BJ (cell line): ENCODE measurements around the gene MOB1A. TPM values are rescaled to one million over a fixed set of nuclear protein-coding genes. Genes with fewer than 3 reads are reported as not detected.
A peak's percentile ranks its signal among the peaks of the same experiment; 100 is the strongest.
"Not testable (repeated sequence)": the region's sequence is repeated elsewhere in the genome, so short reads cannot be mapped to it uniquely, and the experiment has no call there.

Experiments
- CTCF ChIA-PET: fragments of 350-600 bp; formaldehyde crosslinking; extraction: SDS; loops from one replicate; lab custom pipeline; 2021; ENCODE audit warnings: antibody characterized with exemption, inconsistent platforms; lab: Yijun Ruan, JAX
- POLR2A ChIA-PET: fragments of 300-600 bp; sonication (Branson Sonifier 250); formaldehyde crosslinking; extraction: SDS; loops from one replicate; lab custom pipeline; 2021; ENCODE audit warnings: antibody characterized with exemption; lab: Charles Lee
- DNase-seq: peaks from one replicate; pipeline ENCODE4 v3.0.0-alpha.2; 2011; ENCODE audit warnings: low read depth
- H3K27me3 ChIP-seq: 2 replicates; pipeline ENCODE4 v1.6.0; 2011; ENCODE audit warnings: low read length; ENCODE audit not compliant: control insufficient read depth, insufficient read depth
- H3K36me3 ChIP-seq: 2 replicates; pipeline ENCODE4 v1.5.1; 2011; ENCODE audit warnings: low read length; ENCODE audit not compliant: control insufficient read depth, insufficient read depth
- H3K4me3 ChIP-seq: 2 replicates; pipeline ENCODE4 v1.5.1; 2011; ENCODE audit warnings: low read depth, mild to moderate bottlenecking, control low read depth, low read length
- polyA plus RNA-seq: library from polyadenylated mRNA; depleted of rRNA; stranded (reverse); fragments of >200 nt; gene quantifications from 2 replicates; pipeline ENCODE4 v1.2.3, GENCODE V29; 2011
- TF ChIP-seq, protein P1 (sequence below): IDR thresholded peaks from 2 replicates; pipeline ENCODE4 v1.5.1; 2011; ENCODE audit warnings: low read depth, mild to moderate bottlenecking, control low read depth, inconsistent platforms, low read length, moderate library complexity; ENCODE audit not compliant: insufficient read depth

Gene MOB1A
- polyA plus RNA-seq, 1 experiment, result 19.1 TPM

DNA sequence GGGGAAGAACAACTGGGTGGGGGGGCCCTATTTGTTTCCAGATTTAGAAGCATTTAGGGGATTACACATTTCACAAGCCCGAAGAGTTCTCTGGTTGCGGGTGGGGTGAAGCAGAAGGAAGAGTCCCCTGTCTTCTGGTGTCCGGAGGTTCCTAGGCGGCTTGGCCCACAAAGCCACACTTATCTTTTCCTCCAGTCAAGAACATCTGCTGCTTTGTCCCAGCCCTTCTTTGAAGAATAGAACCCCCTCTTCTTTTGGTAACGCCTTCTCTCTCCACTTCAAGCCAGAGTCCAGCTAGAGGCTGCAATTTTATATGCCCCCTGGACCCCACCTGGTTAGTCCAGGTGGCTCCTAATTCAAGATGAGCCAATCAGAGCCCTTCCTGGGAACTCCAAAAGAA is 46.8 kb downstream of the MOB1A start:
- ChIA-PET POLR2A (no interaction called here), CTCF (interaction anchor here (0.6 to 1.8 kb wide), 2 partner anchors 12 to 118 kb away, joined by 4 to 7 read pairs; no protein-coding TSS in a partner anchor)
- Histone ChIP-seq H3K4me3 (no peak overlapping the region), H3K36me3 (0 out of 2 replicates have a peak, but pooled peaks cover 3% of the 10 kb centered on the region), H3K27me3 (peaks cover 1% of the 10 kb centered on the region; the same call in 1 of the 2 replicates)
- TF ChIP-seq, protein P1, sequence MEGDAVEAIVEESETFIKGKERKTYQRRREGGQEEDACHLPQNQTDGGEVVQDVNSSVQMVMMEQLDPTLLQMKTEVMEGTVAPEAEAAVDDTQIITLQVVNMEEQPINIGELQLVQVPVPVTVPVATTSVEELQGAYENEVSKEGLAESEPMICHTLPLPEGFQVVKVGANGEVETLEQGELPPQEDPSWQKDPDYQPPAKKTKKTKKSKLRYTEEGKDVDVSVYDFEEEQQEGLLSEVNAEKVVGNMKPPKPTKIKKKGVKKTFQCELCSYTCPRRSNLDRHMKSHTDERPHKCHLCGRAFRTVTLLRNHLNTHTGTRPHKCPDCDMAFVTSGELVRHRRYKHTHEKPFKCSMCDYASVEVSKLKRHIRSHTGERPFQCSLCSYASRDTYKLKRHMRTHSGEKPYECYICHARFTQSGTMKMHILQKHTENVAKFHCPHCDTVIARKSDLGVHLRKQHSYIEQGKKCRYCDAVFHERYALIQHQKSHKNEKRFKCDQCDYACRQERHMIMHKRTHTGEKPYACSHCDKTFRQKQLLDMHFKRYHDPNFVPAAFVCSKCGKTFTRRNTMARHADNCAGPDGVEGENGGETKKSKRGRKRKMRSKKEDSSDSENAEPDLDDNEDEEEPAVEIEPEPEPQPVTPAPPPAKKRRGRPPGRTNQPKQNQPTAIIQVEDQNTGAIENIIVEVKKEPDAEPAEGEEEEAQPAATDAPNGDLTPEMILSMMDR, result no peak
- DNase-seq, result no peak

DNA sequence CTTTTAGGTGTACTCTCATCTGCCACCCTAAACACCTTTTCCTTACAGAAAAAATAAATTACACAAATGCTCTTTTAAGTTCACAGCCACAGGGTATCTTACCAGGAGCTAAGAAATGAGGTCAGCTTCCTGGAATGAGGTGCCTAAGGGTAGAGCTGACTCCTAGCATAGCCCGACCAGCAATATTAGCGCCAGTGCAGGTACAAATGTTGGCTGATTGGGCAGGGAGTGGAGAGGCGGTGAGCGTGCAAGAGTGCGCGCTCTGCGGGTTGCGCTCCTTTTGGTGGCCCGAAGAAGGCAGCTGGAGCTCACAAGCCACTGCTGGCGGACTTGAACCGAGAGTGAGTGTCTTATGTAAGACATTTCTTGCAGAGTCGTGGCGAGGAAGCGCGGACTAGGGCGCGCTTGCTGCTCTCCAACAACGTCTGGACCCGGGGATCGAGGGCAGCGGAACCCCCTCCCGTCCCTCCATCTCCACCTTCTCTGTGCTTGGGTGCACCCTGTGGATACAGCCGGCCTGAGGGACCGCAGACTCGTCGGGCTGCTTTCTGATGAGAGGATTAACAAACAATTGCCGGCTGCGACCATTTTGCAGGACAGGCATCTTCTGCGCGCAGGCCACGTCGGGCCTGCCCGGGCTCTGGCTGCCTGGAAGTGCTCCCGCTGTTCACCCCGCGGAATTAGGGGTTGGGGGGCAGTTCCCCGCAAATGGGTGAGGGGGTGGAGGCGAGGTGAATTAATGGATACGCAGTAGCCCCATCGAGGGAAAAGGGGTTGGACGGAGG is 48.3 kb downstream of the MOB1A start:
- DNase-seq, result no peak
- 0 out of 2 replicates have a peak, but pooled peaks cover 3% of the 10 kb centered on the region for H3K36me3 ChIP-seq
- CTCF ChIA-PET, result interaction anchor here (0.7 to 1.3 kb wide), 2 partner anchors 9 to 10 kb away, joined by 3 to 4 read pairs; no protein-coding TSS in a partner anchor
- POLR2A ChIA-PET, result no interaction called here
- TF ChIP-seq, protein P1, result no peak
- peaks cover 1% of the 10 kb centered on the region; the same call in 1 of the 2 replicates for H3K27me3 ChIP-seq
- H3K4me3 ChIP-seq, result no peak overlapping the region

DNA sequence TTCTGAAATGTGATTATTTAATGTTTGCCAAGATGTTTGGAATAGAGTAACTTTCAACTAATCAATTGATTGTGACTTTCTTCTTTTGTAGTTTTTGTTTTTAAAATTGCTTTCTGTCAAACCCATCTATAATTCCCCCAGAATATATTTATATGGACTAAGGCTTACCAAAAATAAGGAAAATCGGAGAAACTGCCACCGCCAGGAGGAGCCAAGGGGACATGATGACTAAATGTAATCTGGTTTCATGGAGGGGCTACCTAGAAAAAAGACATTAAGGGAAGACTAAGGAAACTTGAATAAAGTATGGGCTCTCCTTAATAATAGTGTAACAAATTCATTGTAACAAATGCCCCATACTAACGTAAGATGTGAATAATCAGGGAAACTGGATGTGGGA is 50.5 kb downstream of the MOB1A start:
- TF ChIP-seq, protein P1, result peak; percentile 33; the same call in 1 of the 2 replicates
- Histone ChIP-seq H3K4me3 (no peak overlapping the region), H3K27me3 (peaks cover 1% of the 10 kb centered on the region; the same call in 1 of the 2 replicates), H3K36me3 (no peaks in the 10 kb centered on the region)
- ChIA-PET CTCF (interaction anchor here (0.9 to 1.5 kb wide), 4 partner anchors 8 to 136 kb away, joined by 3 to 5 read pairs (median 3); no protein-coding TSS in a partner anchor), POLR2A (no interaction called here)
- no peak for DNase-seq

DNA sequence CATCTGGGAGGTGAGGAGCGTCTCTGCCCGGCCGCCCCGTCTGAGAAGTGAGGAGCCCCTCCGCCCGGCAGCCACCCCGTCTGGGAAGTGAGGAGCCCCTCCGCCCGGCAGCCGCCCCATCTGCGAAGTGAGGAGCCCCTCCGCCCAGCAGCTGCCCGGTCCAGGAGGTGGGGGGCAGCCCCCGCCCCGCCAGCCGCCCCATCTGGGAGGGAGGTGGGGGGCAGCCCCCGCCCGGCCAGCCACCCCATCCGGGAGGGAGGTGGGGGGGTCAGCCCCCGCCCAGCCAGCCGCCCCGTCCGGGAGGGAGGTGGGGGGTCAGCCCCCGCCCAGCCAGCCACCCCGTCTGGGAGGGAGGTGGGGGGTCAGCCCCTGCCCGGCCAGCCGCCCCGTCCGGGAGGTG is 54.7 kb downstream of the MOB1A start:
- CTCF ChIA-PET, H3K36me3 ChIP-seq, POLR2A ChIA-PET: not testable (repeated sequence)

DNA sequence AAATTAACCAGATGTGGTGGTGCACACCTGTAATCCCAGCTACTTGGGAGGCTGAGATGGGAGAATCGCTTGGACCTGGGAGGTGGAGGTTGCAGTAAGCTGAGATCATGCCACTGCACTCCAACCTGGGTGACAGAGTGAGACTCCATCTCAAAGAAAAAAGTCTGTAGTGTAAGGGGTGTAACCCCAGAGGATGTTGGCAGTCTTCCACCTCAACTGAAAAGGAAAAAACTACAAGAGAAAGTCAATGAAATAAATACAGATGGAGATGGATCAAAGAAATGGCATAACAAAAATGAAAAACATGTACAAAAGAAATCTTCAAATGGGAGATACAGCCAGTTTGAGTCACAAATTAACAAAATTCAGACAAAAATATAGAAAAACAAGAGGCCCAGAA is 56.8 kb downstream of the MOB1A start:
- CTCF ChIA-PET, result interaction anchor here (0.7 to 1.0 kb wide), 2 partner anchors 8 to 30 kb away, joined by 3 read pairs; no protein-coding TSS in a partner anchor
- POLR2A ChIA-PET, H3K36me3 ChIP-seq: not testable (repeated sequence)

More for the DNA sequence above, 54.7 kb downstream of the MOB1A start:
- H3K4me3 ChIP-seq, DNase-seq, H3K27me3 ChIP-seq: not testable (repeated sequence)

More for the DNA sequence above, 56.8 kb downstream of the MOB1A start:
- DNase-seq, H3K27me3 ChIP-seq, H3K4me3 ChIP-seq: not testable (repeated sequence)
